ENCODE results near the gene ATP2B2.
A peak's percentile ranks its signal among the peaks of the same experiment; 100 is the strongest.

ATP2B2 gene

GRCh38 chr3:10338164-10338470 is 167.3 kb downstream of the ATP2B2 start:
- Histone ChIP-seq H3K9ac (ENCODE audit: low read length) (no peak overlapping the region), H3K4ac (ENCODE audit: low read depth in 1 of 2, low read length in 2 of 2) (no peak overlapping the region)

GRCh38 chr3:10337323-10338163 is 167.8 kb downstream of the ATP2B2 start:
- DNase-seq: no peak

More at GRCh38 chr3:10338164-10338470, 167.3 kb downstream of the ATP2B2 start:
- Histone ChIP-seq H4K91ac (ENCODE audit: low read length) (no peak overlapping the region), H4K8ac (ENCODE audit: low read length) (no peak overlapping the region), H3K14ac (ENCODE audit: low read length in 2 of 2) (peak overlapping the region in 1 of 2 experiments; percentile 53), H3K27ac (ENCODE audit: low read length, poor library complexity, severe bottlenecking) (no peak overlapping the region), H3K9me3 (ENCODE audit: control insufficient read depth, low read length) (no peaks in the 10 kb centered on the region), H3K36me3 (ENCODE audit: control insufficient read depth in 1 of 2, insufficient read depth in 2 of 2, low read depth in 1 of 2, low read length in 2 of 2) (no peaks in the 10 kb centered on the region), H3K79me1 (replicated peaks; ENCODE audit: low read length, poor library complexity, severe bottlenecking) (no peaks in the 10 kb centered on the region), H2BK120ac (ENCODE audit: low read depth, low read length) (no peak overlapping the region), H3K27me3 (ENCODE audit: control insufficient read depth in 1 of 2, insufficient read depth in 1 of 2, low read length in 2 of 2) (peaks cover 8 to 51% of the 10 kb centered on the region in 2 experiments), H2BK5ac (ENCODE audit: low read depth, low read length, poor library complexity, severe bottlenecking) (no peak overlapping the region), H2BK12ac (ENCODE audit: low read length in 2 of 2) (no peak overlapping the region), H2BK15ac (ENCODE audit: low read depth, poor library complexity, severe bottlenecking) (no peak overlapping the region), H3K4me1 (ENCODE audit: control insufficient read depth, insufficient read depth, low read depth, low read length) (peaks cover 11% of the 10 kb centered on the region), H2AK5ac (ENCODE audit: low read length, severe bottlenecking) (no peak overlapping the region), H2AFZ (ENCODE audit: low read depth, low read length) (no peak overlapping the region), H3K23ac (ENCODE audit: low read length in 2 of 2) (no peak overlapping the region), H3K4me3 (ENCODE audit: insufficient read depth in 1 of 2, low read depth in 1 of 2, low read length in 2 of 2) (no peak overlapping the region), H3K4me2 (ENCODE audit: low read length, poor library complexity, severe bottlenecking) (no peak overlapping the region), H3K18ac (ENCODE audit: low read depth in 1 of 2, low read length in 2 of 2) (no peak overlapping the region)
- WGBS: 84% methylated on average over 14 of the region's 16 CpGs
- DNase-seq: no peak

GRCh38 chr3:10336761-10337160 is 168.6 kb downstream of the ATP2B2 start:
- Histone ChIP-seq H3K4ac (ENCODE audit: low read depth in 1 of 2, low read length in 2 of 2) (no peak overlapping the region), H3K14ac (ENCODE audit: low read length in 2 of 2) (no peak overlapping the region), H2BK5ac (ENCODE audit: low read depth, low read length, poor library complexity, severe bottlenecking) (no peak overlapping the region), H2BK120ac (ENCODE audit: low read depth, low read length) (no peak overlapping the region), H3K4me2 (ENCODE audit: low read length, poor library complexity, severe bottlenecking) (no peak overlapping the region), H3K79me1 (replicated peaks; ENCODE audit: low read length, poor library complexity, severe bottlenecking) (no peaks in the 10 kb centered on the region), H2BK12ac (ENCODE audit: low read length in 2 of 2) (no peak overlapping the region), H2BK15ac (ENCODE audit: low read depth, poor library complexity, severe bottlenecking) (no peak overlapping the region), H3K36me3 (ENCODE audit: control insufficient read depth in 1 of 2, insufficient read depth in 2 of 2, low read depth in 1 of 2, low read length in 2 of 2) (no peaks in the 10 kb centered on the region), H2AK5ac (ENCODE audit: low read length, severe bottlenecking) (no peak overlapping the region), H3K27ac (ENCODE audit: low read length, poor library complexity, severe bottlenecking) (no peak overlapping the region), H3K4me3 (ENCODE audit: insufficient read depth in 1 of 2, low read depth in 1 of 2, low read length in 2 of 2) (no peak overlapping the region), H2AFZ (ENCODE audit: low read depth, low read length) (no peak overlapping the region), H3K9ac (ENCODE audit: low read length) (no peak overlapping the region), H3K4me1 (ENCODE audit: control insufficient read depth, insufficient read depth, low read depth, low read length) (peaks cover 11% of the 10 kb centered on the region), H4K91ac (ENCODE audit: low read length) (no peak overlapping the region), H4K8ac (ENCODE audit: low read length) (no peak overlapping the region), H3K9me3 (ENCODE audit: control insufficient read depth, low read length) (no peaks in the 10 kb centered on the region), H3K27me3 (ENCODE audit: control insufficient read depth in 1 of 2, insufficient read depth in 1 of 2, low read length in 2 of 2) (peaks cover 22 to 52% of the 10 kb centered on the region in 2 experiments), H3K18ac (ENCODE audit: low read depth in 1 of 2, low read length in 2 of 2) (no peak overlapping the region), H3K23ac (ENCODE audit: low read length in 2 of 2) (no peak overlapping the region)
- WGBS: 93% methylated on average over 11 of the region's 11 CpGs
- no peak for DNase-seq

More at GRCh38 chr3:10337323-10338163, 167.8 kb downstream of the ATP2B2 start:
- no peak overlapping the region for H4K8ac ChIP-seq (ENCODE audit: low read length)
- H3K36me3 ChIP-seq (ENCODE audit: control insufficient read depth in 1 of 2, insufficient read depth in 2 of 2, low read depth in 1 of 2, low read length in 2 of 2): no peaks in the 10 kb centered on the region
- H3K9ac ChIP-seq (ENCODE audit: low read length): no peak overlapping the region
- H3K9me3 ChIP-seq (ENCODE audit: control insufficient read depth, low read length): no peaks in the 10 kb centered on the region
- 91% methylated on average over 16 of the region's 20 CpGs for WGBS
- no peak overlapping the region for H4K91ac ChIP-seq (ENCODE audit: low read length)
- H3K4ac ChIP-seq (ENCODE audit: low read depth in 1 of 2, low read length in 2 of 2): no peak overlapping the region
- no peak overlapping the region for H2BK12ac ChIP-seq (ENCODE audit: low read length in 2 of 2)
- no peak overlapping the region for H3K23ac ChIP-seq (ENCODE audit: low read length in 2 of 2)
- H3K14ac ChIP-seq (ENCODE audit: low read length in 2 of 2): no peak overlapping the region
- no peak overlapping the region for H3K18ac ChIP-seq (ENCODE audit: low read depth in 1 of 2, low read length in 2 of 2)
- no peak overlapping the region for H3K4me3 ChIP-seq (ENCODE audit: insufficient read depth in 1 of 2, low read depth in 1 of 2, low read length in 2 of 2)
- no peak overlapping the region for H3K4me2 ChIP-seq (ENCODE audit: low read length, poor library complexity, severe bottlenecking)
- no peak overlapping the region for H2BK15ac ChIP-seq (ENCODE audit: low read depth, poor library complexity, severe bottlenecking)
- no peak overlapping the region for H2AFZ ChIP-seq (ENCODE audit: low read depth, low read length)
- no peak overlapping the region for H2BK5ac ChIP-seq (ENCODE audit: low read depth, low read length, poor library complexity, severe bottlenecking)
- no peak overlapping the region for H3K27ac ChIP-seq (ENCODE audit: low read length, poor library complexity, severe bottlenecking)
- H2BK120ac ChIP-seq (ENCODE audit: low read depth, low read length): no peak overlapping the region
- no peak overlapping the region for H2AK5ac ChIP-seq (ENCODE audit: low read length, severe bottlenecking)
- peaks cover 14 to 51% of the 10 kb centered on the region in 2 experiments for H3K27me3 ChIP-seq (ENCODE audit: control insufficient read depth in 1 of 2, insufficient read depth in 1 of 2, low read length in 2 of 2)
- peaks cover 11% of the 10 kb centered on the region for H3K4me1 ChIP-seq (ENCODE audit: control insufficient read depth, insufficient read depth, low read depth, low read length)
- no peaks in the 10 kb centered on the region for H3K79me1 ChIP-seq (replicated peaks; ENCODE audit: low read length, poor library complexity, severe bottlenecking)

GRCh38 chr3:10335871-10336622 is 169.3 kb downstream of the ATP2B2 start:
- no peak overlapping the region for H3K4me2 ChIP-seq (ENCODE audit: low read length, poor library complexity, severe bottlenecking)
- H3K14ac ChIP-seq (ENCODE audit: low read length in 2 of 2): no peak overlapping the region
- H2BK120ac ChIP-seq (ENCODE audit: low read depth, low read length): no peak overlapping the region
- no peaks in the 10 kb centered on the region for H3K36me3 ChIP-seq (ENCODE audit: control insufficient read depth in 1 of 2, insufficient read depth in 2 of 2, low read depth in 1 of 2, low read length in 2 of 2)
- no peaks in the 10 kb centered on the region for H3K9me3 ChIP-seq (ENCODE audit: control insufficient read depth, low read length)
- no peak overlapping the region for H3K27ac ChIP-seq (ENCODE audit: low read length, poor library complexity, severe bottlenecking)
- H4K91ac ChIP-seq (ENCODE audit: low read length): no peak overlapping the region
- no peak overlapping the region for H3K23ac ChIP-seq (ENCODE audit: low read length in 2 of 2)
- no peak overlapping the region for H2BK12ac ChIP-seq (ENCODE audit: low read length in 2 of 2)
- H2AK5ac ChIP-seq (ENCODE audit: low read length, severe bottlenecking): no peak overlapping the region
- H2AFZ ChIP-seq (ENCODE audit: low read depth, low read length): no peak overlapping the region
- no peaks in the 10 kb centered on the region for H3K79me1 ChIP-seq (replicated peaks; ENCODE audit: low read length, poor library complexity, severe bottlenecking)
- 86% methylated on average over 28 of the region's 29 CpGs for WGBS
- H3K27me3 ChIP-seq (ENCODE audit: control insufficient read depth in 1 of 2, insufficient read depth in 1 of 2, low read length in 2 of 2): peaks cover 27 to 55% of the 10 kb centered on the region in 2 experiments
- H2BK15ac ChIP-seq (ENCODE audit: low read depth, poor library complexity, severe bottlenecking): no peak overlapping the region
- no peak overlapping the region for H4K8ac ChIP-seq (ENCODE audit: low read length)
- peaks cover 11% of the 10 kb centered on the region for H3K4me1 ChIP-seq (ENCODE audit: control insufficient read depth, insufficient read depth, low read depth, low read length)
- no peak overlapping the region for H3K4me3 ChIP-seq (ENCODE audit: insufficient read depth in 1 of 2, low read depth in 1 of 2, low read length in 2 of 2)
- H3K4ac ChIP-seq (ENCODE audit: low read depth in 1 of 2, low read length in 2 of 2): no peak overlapping the region
- no peak overlapping the region for H2BK5ac ChIP-seq (ENCODE audit: low read depth, low read length, poor library complexity, severe bottlenecking)
- no peak overlapping the region for H3K9ac ChIP-seq (ENCODE audit: low read length)
- no peak overlapping the region for H3K18ac ChIP-seq (ENCODE audit: low read depth in 1 of 2, low read length in 2 of 2)
- no peak for DNase-seq
